Ascending aorta (tissue), 2 donors: Measurements from ENCODE around the gene LHX1. TPM values are rescaled to one million over a fixed set of nuclear protein-coding genes. Genes with fewer than 3 reads are reported as not detected.

ENCODE experiments used
- DNase-seq, 2 donors: peaks; one replicate each; pipeline ENCODE4 v3.0.0-alpha.2; 2019; ENCODE audit warnings: low spot score in 2 of 2
- H3K27ac ChIP-seq, 2 donors: fragments of 200-600 bp; sonication (generic); one replicate each; pipeline ENCODE4 v1.5.1; 2016 to 2017; ENCODE audit warnings: mild to moderate bottlenecking in 1 of 2
- H3K27me3 ChIP-seq: fragments of 200-600 bp; sonication (generic); one replicate; pipeline ENCODE4 v1.5.1; 2017
- H3K36me3 ChIP-seq, 2 donors: fragments of 200-600 bp; sonication (generic); one replicate each; pipeline ENCODE4 v1.5.1; 2016
- H3K4me1 ChIP-seq, 2 donors: fragments of 200-600 bp; sonication (generic); one replicate each; pipeline ENCODE4 v1.5.1; 2016 to 2017; ENCODE audit warnings: mild to moderate bottlenecking in 1 of 2
- H3K4me3 ChIP-seq, 2 donors: fragments of 200-600 bp; sonication (generic); one replicate each; pipeline ENCODE4 v1.5.1; 2016 to 2017; ENCODE audit warnings: mild to moderate bottlenecking in 1 of 2
- H3K9me3 ChIP-seq, 2 donors: fragments of 200-600 bp; sonication (generic); one replicate each; pipeline ENCODE4 v1.5.1; 2016
- intact Hi-C: fragments of 100-400 bp; cut with DNase I; formaldehyde crosslinking; loops from one replicate; pipeline ENCODE4 v1.15.1; 2023
- total RNA-seq: library from RNA; depleted of rRNA; stranded (reverse); fragments of >200 nt; gene quantifications from one replicate; pipeline ENCODE4 v1.1.0, GENCODE V29; 2016
- TF ChIP-seq, protein P1 (sequence below), 3 experiments: fragments of 200-600 bp in 2 of 3; fragments of 450-650 bp in 1 of 3; sonication (generic) in 2 of 3; IDR thresholded peaks; one replicate each; pipeline ENCODE4 v1.5.1; 2016 to 2019; ENCODE audit warnings: antibody characterized with exemption in 3 of 3, mild to moderate bottlenecking in 1 of 3, moderate library complexity in 1 of 3

Gene LHX1
- total RNA-seq, 1 donor from 2014 or later = not detected

GRCh38 chr17:36934144-36934691 lies 3.1 kb upstream of the LHX1 start:
- no peaks in the 10 kb centered on the region for H3K9me3 ChIP-seq
- peak overlapping the region; percentile 23 to 37 for H3K4me3 ChIP-seq
- peaks cover 76% of the 10 kb centered on the region for H3K27me3 ChIP-seq
- H3K27ac ChIP-seq = no peak overlapping the region
- intact Hi-C loops = no loop called here
- H3K4me1 ChIP-seq = peaks cover 3 to 60% of the 10 kb centered on the region in 2 donors
- H3K36me3 ChIP-seq = no peaks in the 10 kb centered on the region
- no peak for DNase-seq
- TF ChIP-seq, protein P1, sequence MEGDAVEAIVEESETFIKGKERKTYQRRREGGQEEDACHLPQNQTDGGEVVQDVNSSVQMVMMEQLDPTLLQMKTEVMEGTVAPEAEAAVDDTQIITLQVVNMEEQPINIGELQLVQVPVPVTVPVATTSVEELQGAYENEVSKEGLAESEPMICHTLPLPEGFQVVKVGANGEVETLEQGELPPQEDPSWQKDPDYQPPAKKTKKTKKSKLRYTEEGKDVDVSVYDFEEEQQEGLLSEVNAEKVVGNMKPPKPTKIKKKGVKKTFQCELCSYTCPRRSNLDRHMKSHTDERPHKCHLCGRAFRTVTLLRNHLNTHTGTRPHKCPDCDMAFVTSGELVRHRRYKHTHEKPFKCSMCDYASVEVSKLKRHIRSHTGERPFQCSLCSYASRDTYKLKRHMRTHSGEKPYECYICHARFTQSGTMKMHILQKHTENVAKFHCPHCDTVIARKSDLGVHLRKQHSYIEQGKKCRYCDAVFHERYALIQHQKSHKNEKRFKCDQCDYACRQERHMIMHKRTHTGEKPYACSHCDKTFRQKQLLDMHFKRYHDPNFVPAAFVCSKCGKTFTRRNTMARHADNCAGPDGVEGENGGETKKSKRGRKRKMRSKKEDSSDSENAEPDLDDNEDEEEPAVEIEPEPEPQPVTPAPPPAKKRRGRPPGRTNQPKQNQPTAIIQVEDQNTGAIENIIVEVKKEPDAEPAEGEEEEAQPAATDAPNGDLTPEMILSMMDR (IDR thresholded peaks at IDR 0.05) = no peak

DNA sequence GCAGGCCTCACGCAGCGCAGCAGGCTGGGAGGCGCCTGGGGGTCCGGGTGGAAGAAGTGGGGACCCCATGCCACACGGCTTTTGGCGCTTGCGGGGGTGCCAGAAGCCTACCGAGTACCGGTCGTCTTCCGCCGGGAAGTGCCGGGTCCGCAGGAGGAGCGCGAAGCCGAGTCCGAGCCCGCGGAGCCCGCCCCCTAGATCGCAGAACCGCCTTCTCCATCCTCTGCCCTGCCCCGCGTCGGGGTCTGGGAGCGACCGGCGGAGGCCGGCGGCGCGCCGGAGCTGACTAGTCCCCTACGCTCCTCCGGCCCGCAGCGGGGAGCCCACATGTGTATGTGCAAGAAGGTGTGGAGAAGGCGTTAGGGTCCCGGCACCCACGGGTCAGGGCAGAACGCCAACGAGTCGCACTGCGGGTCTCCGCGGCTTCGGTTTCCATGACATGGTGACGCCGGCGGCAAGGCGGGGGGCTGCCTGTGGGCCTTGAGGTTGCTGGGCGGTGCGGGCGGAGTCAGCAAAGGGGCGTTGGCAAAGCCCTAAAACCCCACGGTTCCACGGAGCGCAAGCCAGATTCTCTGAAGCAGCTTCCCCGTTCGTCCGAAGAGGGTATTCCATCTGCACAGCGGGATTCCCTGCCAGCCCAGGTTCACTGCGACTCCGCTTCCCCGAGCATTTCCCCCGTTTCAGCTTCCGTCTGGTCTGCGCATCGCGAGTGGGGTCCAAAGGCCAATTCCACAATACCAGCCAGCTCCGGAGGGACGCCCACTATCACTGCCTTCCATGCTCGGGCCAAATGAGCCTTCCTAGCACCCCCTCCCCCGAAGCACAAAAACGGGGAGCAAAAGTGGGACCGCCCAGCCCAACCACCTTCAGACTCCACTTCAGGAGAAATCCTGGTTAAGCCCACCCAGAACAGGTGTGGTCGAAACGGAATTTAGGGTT lies 2.3 kb upstream of the LHX1 start:
- no peaks in the 10 kb centered on the region for H3K36me3 ChIP-seq
- peaks cover 75% of the 10 kb centered on the region for H3K27me3 ChIP-seq
- H3K4me3 ChIP-seq = peak overlapping the region; percentile 23 to 37
- H3K9me3 ChIP-seq = no peaks in the 10 kb centered on the region
- no peak for DNase-seq
- no peak overlapping the region for H3K27ac ChIP-seq
- peaks cover 3 to 60% of the 10 kb centered on the region in 2 donors for H3K4me1 ChIP-seq
- TF ChIP-seq, protein P1 (IDR thresholded peaks at IDR 0.05) = no peak
- intact Hi-C loops = no loop called here

- intact Hi-C loops = no loop called here
- Histone ChIP-seq H3K27me3 (peaks cover 72% of the 10 kb centered on the region), H3K4me3 (peak overlapping the region; percentile 16 to 25), H3K9me3 (no peaks in the 10 kb centered on the region), H3K4me1 (peaks cover 3 to 60% of the 10 kb centered on the region in 2 donors), H3K36me3 (no peaks in the 10 kb centered on the region), H3K27ac (no peak overlapping the region)
- TF ChIP-seq, protein P1 (IDR thresholded peaks at IDR 0.05) = no peak
- no peak for DNase-seq
Measured at GRCh38 chr17:36935671-36936454, 1.4 kb upstream of the LHX1 start.

- no peak overlapping the region for H3K27ac ChIP-seq
- intact Hi-C loops = no loop called here
- TF ChIP-seq, protein P1 (IDR thresholded peaks at IDR 0.05) = no peak
- H3K9me3 ChIP-seq = no peaks in the 10 kb centered on the region
- peaks cover 3 to 60% of the 10 kb centered on the region in 2 donors for H3K4me1 ChIP-seq
- DNase-seq = no peak
- no peaks in the 10 kb centered on the region for H3K36me3 ChIP-seq
- peak overlapping the region; percentile 5 to 25 for H3K4me3 ChIP-seq
- H3K27me3 ChIP-seq = peaks cover 74% of the 10 kb centered on the region
Measured at GRCh38 chr17:36936455-36937000, 747 bp upstream of the LHX1 start.

- TF ChIP-seq, protein P1 (IDR thresholded peaks at IDR 0.05) = no peak
- intact Hi-C loops = no loop called here
- Histone ChIP-seq H3K4me3 (peak overlapping the region; percentile 24 to 25), H3K36me3 (no peaks in the 10 kb centered on the region), H3K27ac (no peak overlapping the region), H3K4me1 (peaks cover 3 to 54% of the 10 kb centered on the region in 2 donors), H3K27me3 (peaks cover 75% of the 10 kb centered on the region), H3K9me3 (no peaks in the 10 kb centered on the region)
- DNase-seq = peak in 1 of 2 donors; percentile 61
Measured at GRCh38 chr17:36937959-36938565, 787 bp downstream of the LHX1 start.
